ENCODE data around the gene SEC22C.

DNA sequence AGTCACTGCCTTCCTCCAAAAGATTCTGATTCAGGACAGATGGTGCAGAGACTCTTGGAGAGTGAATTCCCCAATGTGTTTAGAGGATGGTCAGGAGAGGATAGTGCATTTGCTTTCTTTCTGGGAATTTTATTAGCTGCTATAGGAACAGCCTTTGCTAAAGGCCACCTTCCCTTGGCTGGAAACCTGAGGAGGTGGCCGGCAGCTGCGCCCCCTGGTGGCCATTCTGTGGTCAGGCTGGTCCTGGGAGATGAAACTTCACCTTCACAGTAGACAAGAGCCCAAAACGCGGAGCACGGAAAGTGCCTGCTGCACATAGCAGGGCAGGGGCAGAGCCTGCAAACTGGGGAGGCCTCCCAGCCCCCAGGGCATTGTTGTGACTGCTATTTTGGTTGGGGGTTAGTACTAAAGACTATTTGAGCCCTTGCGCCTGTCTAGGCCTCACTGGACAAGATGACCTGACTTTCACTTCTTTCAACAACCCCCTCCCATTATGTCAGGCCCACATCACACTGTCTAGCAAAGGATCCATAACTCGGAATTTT is 34.3 kb downstream of the SEC22C start:
- TF ChIP-seq POLR2AphosphoS5 (IDR thresholded peaks at IDR 0.05), result no peak
- no peak for TF ChIP-seq POLR2A (IDR thresholded peaks at IDR 0.05)
